GM12878 (cell line): Measurements from ENCODE around the gene TP63. TPM values are rescaled to one million over a fixed set of nuclear protein-coding genes. Genes with fewer than 3 reads are reported as not detected.

ENCODE experiments used
- ATF2 ChIP-seq: IDR thresholded peaks from 2 replicates; pipeline ENCODE4 v1.6.1; 2012; ENCODE audit warnings: low read length, inconsistent platforms
- ATF3 ChIP-seq: IDR thresholded peaks from 2 replicates; pipeline ENCODE4 v1.6.1; 2011; ENCODE audit warnings: low read depth, mild to moderate bottlenecking, low read length, moderate library complexity, borderline replicate concordance; ENCODE audit errors: extremely low read depth
- CEBPB ChIP-seq, 2 experiments: fragments of 150-350 bp in 1 of 2; IDR thresholded peaks; 2 replicates each; pipeline ENCODE4 v1.6.1; 2012 to 2014; ENCODE audit warnings: low read depth in 2 of 2, low read length in 2 of 2, borderline replicate concordance in 1 of 2, inconsistent platforms in 1 of 2
- CHD1 ChIP-seq: IDR thresholded peaks from 2 replicates; pipeline ENCODE4 v1.6.1; 2012; ENCODE audit warnings: low read depth, low read length, improper control_type of control experiment
- CREM ChIP-seq: IDR thresholded peaks from 2 replicates; pipeline ENCODE4 v1.6.1; 2014; ENCODE audit warnings: antibody characterized with exemption, low read depth
- EGR1 ChIP-seq, 2 experiments: IDR thresholded peaks; 1 replicate in 1 of 2; 2 replicates in 1 of 2; pipeline ENCODE4 v1.6.1; 2011 to 2012; ENCODE audit warnings: low read depth in 2 of 2, low read length in 2 of 2, borderline replicate concordance in 1 of 2, mild to moderate bottlenecking in 1 of 2, moderate library complexity in 1 of 2
- IKZF1 ChIP-seq: fragments of 450-650 bp; conservative IDR thresholded peaks from 2 replicates; pipeline ENCODE4 v1.6.1; 2017; ENCODE audit warnings: antibody characterized with exemption, mild to moderate bottlenecking
- MYB ChIP-seq: fragments of 150-350 bp; IDR thresholded peaks from 2 replicates; pipeline ENCODE4 v1.6.1; 2014; ENCODE audit warnings: mild to moderate bottlenecking, low read depth, low read length, borderline replicate concordance
- NFIC ChIP-seq: IDR thresholded peaks from 2 replicates; pipeline ENCODE4 v1.6.1; 2012; ENCODE audit warnings: low read depth, mild to moderate bottlenecking, inconsistent platforms, low read length, moderate library complexity
- PML ChIP-seq: IDR thresholded peaks from 2 replicates; pipeline ENCODE4 v1.6.1; 2012; ENCODE audit warnings: low read length, inconsistent platforms
- POU2F2 ChIP-seq: IDR thresholded peaks from 3 replicates; pipeline ENCODE4 v1.6.1; 2011; ENCODE audit warnings: low read depth, mild to moderate bottlenecking, low read length, borderline replicate concordance
- RUNX3 ChIP-seq: IDR thresholded peaks from 2 replicates; pipeline ENCODE4 v1.6.1; 2012; ENCODE audit warnings: low read length, inconsistent platforms
- SMAD5 ChIP-seq: IDR thresholded peaks from 2 replicates; pipeline ENCODE4 v1.6.1; 2016; ENCODE audit warnings: antibody characterized with exemption, low read depth
- SMARCA5 ChIP-seq: fragments of 450-650 bp; IDR thresholded peaks from 2 replicates; pipeline ENCODE4 v1.6.1; 2017; ENCODE audit warnings: mild to moderate bottlenecking
- STAT1 ChIP-seq: fragments of 450-650 bp; conservative IDR thresholded peaks from 2 replicates; pipeline ENCODE4 v1.6.1; 2014; ENCODE audit warnings: antibody characterized with exemption, mild to moderate bottlenecking
- TARDBP ChIP-seq: IDR thresholded peaks from 2 replicates; pipeline ENCODE4 v1.6.1; 2016; ENCODE audit warnings: borderline replicate concordance
- USF1 ChIP-seq: IDR thresholded peaks from 2 replicates; pipeline ENCODE4 v1.6.1; 2011; ENCODE audit warnings: borderline replicate concordance, low read depth, mild to moderate bottlenecking, moderate library complexity, mixed read lengths, low read length; ENCODE audit not compliant: insufficient read depth; ENCODE audit errors: extremely low read length
- ZBED1 ChIP-seq: IDR thresholded peaks from 2 replicates; pipeline ENCODE4 v1.6.1; 2016; ENCODE audit warnings: borderline replicate concordance
- ZNF217 ChIP-seq: fragments of 450-650 bp; IDR thresholded peaks from 2 replicates; pipeline ENCODE4 v1.6.1; 2017; ENCODE audit warnings: antibody characterized with exemption, mild to moderate bottlenecking
- polyA plus RNA-seq, 11 experiments: library from polyadenylated mRNA; depleted of rRNA in 4 of 11; unstranded in 6 of 11; stranded (reverse) in 5 of 11; fragments of >200 nt; fragmentation: Nextera tagmentation in 4 of 11; fragmentation: Illumina TruSeq in 1 of 11; extraction: Ambion mirVana in 4 of 11; extraction: Trizol in 1 of 11; gene quantifications; 1 replicate in 1 of 11; 2 replicates in 10 of 11; pipeline versions ENCODE4 v1.2.1 to v1.2.3, GENCODE V29; 2011 to 2016; ENCODE audit warnings: inconsistent platforms in 2 of 11, missing spikeins in 2 of 11, low read depth in 1 of 11
- total RNA-seq, 4 experiments: library from RNA; depleted of rRNA in 3 of 4; stranded (reverse); fragments of >200 nt in 3 of 4; fragmentation: Illumina TruSeq in 1 of 4; extraction: Trizol in 1 of 4; gene quantifications; 2 replicates each; pipeline versions ENCODE4 v1.2.1 to v1.2.3, GENCODE V29; 2013 to 2021
- TF ChIP-seq, protein P1 (sequence below): fragments of 450-650 bp; formaldehyde crosslinking; IDR thresholded peaks from 2 replicates; pipeline ENCODE4 v1.4.0; 2020; ENCODE audit warnings: mild to moderate bottlenecking, moderate library complexity
- TF ChIP-seq, protein P2 (sequence below): IDR thresholded peaks from 2 replicates; pipeline ENCODE4 v1.6.1; 2011; ENCODE audit warnings: low read depth, low read length, improper control_type of control experiment, borderline replicate concordance
- TF ChIP-seq, protein P3 (sequence below): IDR thresholded peaks from 2 replicates; pipeline ENCODE4 v1.6.1; 2012; ENCODE audit warnings: low read depth, low read length, improper control_type of control experiment
- TF ChIP-seq, protein P4 (sequence below): IDR thresholded peaks from 2 replicates; pipeline ENCODE4 v1.6.1; 2012; ENCODE audit warnings: low read depth, low read length, improper control_type of control experiment

The TP63 gene
- total and polyA plus RNA-seq, 10 of the 15 experiments (the other 5 are each of a cell fraction or from before 2014, with no cell fraction given) = 1.4 to 10.8 (median 6.2) TPM

- no peak for TF ChIP-seq CEBPB (IDR thresholded peaks at IDR 0.05; ENCODE audit: borderline replicate concordance in 1 of 2, low read depth in 2 of 2, low read length in 2 of 2)
- peak; percentile 59 for TF ChIP-seq RUNX3
- TF ChIP-seq TARDBP = no peak
- TF ChIP-seq NFIC = peak; percentile 84
- TF ChIP-seq ATF2 = peak; percentile 72
- 0 out of 2 replicates have a peak, but pooled peaks have one; percentile 13 for TF ChIP-seq IKZF1
- TF ChIP-seq CREM = peak; percentile 35; the same call in 1 of the 2 replicates
- TF ChIP-seq ZBED1 = no peak
- no peak for TF ChIP-seq SMARCA5
- no peak for TF ChIP-seq MYB
- no peak for TF ChIP-seq USF1
- TF ChIP-seq, protein P1, sequence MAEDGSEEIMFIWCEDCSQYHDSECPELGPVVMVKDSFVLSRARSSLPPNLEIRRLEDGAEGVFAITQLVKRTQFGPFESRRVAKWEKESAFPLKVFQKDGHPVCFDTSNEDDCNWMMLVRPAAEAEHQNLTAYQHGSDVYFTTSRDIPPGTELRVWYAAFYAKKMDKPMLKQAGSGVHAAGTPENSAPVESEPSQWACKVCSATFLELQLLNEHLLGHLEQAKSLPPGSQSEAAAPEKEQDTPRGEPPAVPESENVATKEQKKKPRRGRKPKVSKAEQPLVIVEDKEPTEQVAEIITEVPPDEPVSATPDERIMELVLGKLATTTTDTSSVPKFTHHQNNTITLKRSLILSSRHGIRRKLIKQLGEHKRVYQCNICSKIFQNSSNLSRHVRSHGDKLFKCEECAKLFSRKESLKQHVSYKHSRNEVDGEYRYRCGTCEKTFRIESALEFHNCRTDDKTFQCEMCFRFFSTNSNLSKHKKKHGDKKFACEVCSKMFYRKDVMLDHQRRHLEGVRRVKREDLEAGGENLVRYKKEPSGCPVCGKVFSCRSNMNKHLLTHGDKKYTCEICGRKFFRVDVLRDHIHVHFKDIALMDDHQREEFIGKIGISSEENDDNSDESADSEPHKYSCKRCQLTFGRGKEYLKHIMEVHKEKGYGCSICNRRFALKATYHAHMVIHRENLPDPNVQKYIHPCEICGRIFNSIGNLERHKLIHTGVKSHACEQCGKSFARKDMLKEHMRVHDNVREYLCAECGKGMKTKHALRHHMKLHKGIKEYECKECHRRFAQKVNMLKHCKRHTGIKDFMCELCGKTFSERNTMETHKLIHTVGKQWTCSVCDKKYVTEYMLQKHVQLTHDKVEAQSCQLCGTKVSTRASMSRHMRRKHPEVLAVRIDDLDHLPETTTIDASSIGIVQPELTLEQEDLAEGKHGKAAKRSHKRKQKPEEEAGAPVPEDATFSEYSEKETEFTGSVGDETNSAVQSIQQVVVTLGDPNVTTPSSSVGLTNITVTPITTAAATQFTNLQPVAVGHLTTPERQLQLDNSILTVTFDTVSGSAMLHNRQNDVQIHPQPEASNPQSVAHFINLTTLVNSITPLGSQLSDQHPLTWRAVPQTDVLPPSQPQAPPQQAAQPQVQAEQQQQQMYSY (CRISPR knock-in tag) = no peak
- no peak for TF ChIP-seq ATF3
- TF ChIP-seq PML = no peak
- TF ChIP-seq POU2F2 = no peak
- no peak for TF ChIP-seq EGR1 (IDR thresholded peaks at IDR 0.05; ENCODE audit: borderline replicate concordance in 1 of 2, low read depth in 2 of 2, low read length in 2 of 2)
- TF ChIP-seq SMAD5 = no peak
- TF ChIP-seq, protein P2, sequence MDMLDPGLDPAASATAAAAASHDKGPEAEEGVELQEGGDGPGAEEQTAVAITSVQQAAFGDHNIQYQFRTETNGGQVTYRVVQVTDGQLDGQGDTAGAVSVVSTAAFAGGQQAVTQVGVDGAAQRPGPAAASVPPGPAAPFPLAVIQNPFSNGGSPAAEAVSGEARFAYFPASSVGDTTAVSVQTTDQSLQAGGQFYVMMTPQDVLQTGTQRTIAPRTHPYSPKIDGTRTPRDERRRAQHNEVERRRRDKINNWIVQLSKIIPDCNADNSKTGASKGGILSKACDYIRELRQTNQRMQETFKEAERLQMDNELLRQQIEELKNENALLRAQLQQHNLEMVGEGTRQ = no peak
- TF ChIP-seq, protein P3, sequence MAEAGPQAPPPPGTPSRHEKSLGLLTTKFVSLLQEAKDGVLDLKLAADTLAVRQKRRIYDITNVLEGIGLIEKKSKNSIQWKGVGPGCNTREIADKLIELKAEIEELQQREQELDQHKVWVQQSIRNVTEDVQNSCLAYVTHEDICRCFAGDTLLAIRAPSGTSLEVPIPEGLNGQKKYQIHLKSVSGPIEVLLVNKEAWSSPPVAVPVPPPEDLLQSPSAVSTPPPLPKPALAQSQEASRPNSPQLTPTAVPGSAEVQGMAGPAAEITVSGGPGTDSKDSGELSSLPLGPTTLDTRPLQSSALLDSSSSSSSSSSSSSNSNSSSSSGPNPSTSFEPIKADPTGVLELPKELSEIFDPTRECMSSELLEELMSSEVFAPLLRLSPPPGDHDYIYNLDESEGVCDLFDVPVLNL = no peak
- TF ChIP-seq ZNF217 = peak; percentile 34; the same call in 1 of the 2 replicates
- TF ChIP-seq, protein P4, sequence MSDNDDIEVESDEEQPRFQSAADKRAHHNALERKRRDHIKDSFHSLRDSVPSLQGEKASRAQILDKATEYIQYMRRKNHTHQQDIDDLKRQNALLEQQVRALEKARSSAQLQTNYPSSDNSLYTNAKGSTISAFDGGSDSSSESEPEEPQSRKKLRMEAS = no peak
- no peak for TF ChIP-seq STAT1
- TF ChIP-seq CHD1 = no peak
Observed at GRCh38 chr3:189673535-189673934, 42.3 kb downstream of the TP63 start (continued).
